Prostate gland (tissue), 2 donors: ENCODE data around the gene MCF2L2. TPM values are rescaled to one million over a fixed set of nuclear protein-coding genes. Genes with fewer than 3 reads are reported as not detected.

Experiments
- DNase-seq: peaks from one replicate; pipeline ENCODE4 v3.0.0-alpha.2; 2019; ENCODE audit warnings: low spot score
- H3K27ac ChIP-seq, 2 donors: fragments of 200-600 bp; sonication (generic); 2 replicates each; pipeline ENCODE4 v1.5.1; 2017 to 2019
- H3K27me3 ChIP-seq: fragments of 200-600 bp; sonication (generic); replicated peaks from 2 replicates; pipeline ENCODE4 v1.5.1; 2019; ENCODE audit not compliant: insufficient read depth
- H3K36me3 ChIP-seq, 2 donors: fragments of 200-600 bp; sonication (generic); 1 replicate in 1 of 2; 2 replicates in 1 of 2; pipeline versions ENCODE4 v1.5.1 to v1.8.1; 2017 to 2019
- H3K4me1 ChIP-seq: fragments of 200-600 bp; sonication (generic); replicated peaks from 2 replicates; pipeline ENCODE4 v1.5.1; 2019
- H3K4me3 ChIP-seq, 2 donors: fragments of 200-600 bp; sonication (generic); 2 replicates each; pipeline ENCODE4 v1.5.1; 2017 to 2019
- H3K9me3 ChIP-seq: fragments of 200-600 bp; sonication (generic); 2 replicates; pipeline ENCODE4 v1.5.1; 2017
- CTCF ChIP-seq, 4 experiments: fragments of 200-600 bp in 2 of 4; fragments of 450-650 bp in 2 of 4; sonication (generic) in 2 of 4; IDR thresholded peaks; 1 replicate in 3 of 4; 2 replicates in 1 of 4; pipeline ENCODE4 v1.5.1; 2016 to 2019; ENCODE audit warnings: antibody characterized with exemption in 4 of 4, mild to moderate bottlenecking in 2 of 4, moderate library complexity in 2 of 4
- POLR2A ChIP-seq: fragments of 450-650 bp; IDR thresholded peaks from one replicate; pipeline ENCODE4 v1.6.1; 2016; ENCODE audit warnings: antibody characterized with exemption, mild to moderate bottlenecking
- POLR2AphosphoS5 ChIP-seq: sonication (generic); formaldehyde crosslinking; IDR thresholded peaks from one replicate; pipeline ENCODE4 v1.6.1; 2017; ENCODE audit warnings: antibody characterized with exemption
- WGBS: methylation state at CpG from one replicate; pipeline ENCODE4 v1.1.5; 2018; 5-methylcytosine and 5-hydroxymethylcytosine counted together
- intact Hi-C: fragments of 100-400 bp; cut with DNase I; formaldehyde crosslinking; loops from one replicate; pipeline ENCODE4 v1.14.2; 2022
- total RNA-seq, 2 donors: library from RNA; depleted of rRNA; stranded (reverse); fragments of >200 nt; gene quantifications; one replicate each; pipeline ENCODE4 v1.1.0, GENCODE V29; 2016

MCF2L2 gene
- total RNA-seq, 2 donors from 2014 or later: 0.41 to 4.0 TPM

GRCh38 chr3:183182732-183183610 is 245.4 kb downstream of the MCF2L2 start:
- intact Hi-C loops: loop anchor here (10.0 kb wide), 1 partner anchor 58 kb away; no protein-coding TSS in a partner anchor

GRCh38 chr3:183182073-183182472 is 246.3 kb downstream of the MCF2L2 start:
- WGBS: 72% methylated on average over 7 of the region's 7 CpGs
- H3K9me3 ChIP-seq: no peaks in the 10 kb centered on the region
- intact Hi-C loops: loop anchor here (10.0 kb wide), 1 partner anchor 57 kb away; no protein-coding TSS in a partner anchor
- TF ChIP-seq POLR2A (no peak), CTCF (IDR thresholded peaks at IDR 0.05) (no peak), POLR2AphosphoS5 (no peak)
- no peaks in the 10 kb centered on the region for H3K36me3 ChIP-seq
- H3K27ac ChIP-seq: no peak overlapping the region
- H3K27me3 ChIP-seq: no peaks in the 10 kb centered on the region
- H3K4me3 ChIP-seq: no peak overlapping the region
- no peak for DNase-seq
- no peaks in the 10 kb centered on the region for H3K4me1 ChIP-seq

More at GRCh38 chr3:183182732-183183610, 245.4 kb downstream of the MCF2L2 start:
- WGBS: 50% methylated on average over 5 of the region's 5 CpGs
- H3K4me3 ChIP-seq: no peak overlapping the region
- H3K4me1 ChIP-seq: no peaks in the 10 kb centered on the region
- peak; percentile 25 for DNase-seq
- H3K36me3 ChIP-seq: no peaks in the 10 kb centered on the region
- no peaks in the 10 kb centered on the region for H3K9me3 ChIP-seq
- H3K27me3 ChIP-seq: no peaks in the 10 kb centered on the region
- H3K27ac ChIP-seq: no peak overlapping the region
- TF ChIP-seq POLR2AphosphoS5 (peak; percentile 41), CTCF (IDR thresholded peaks at IDR 0.05) (no peak)

- Histone ChIP-seq H3K4me1 (no peaks in the 10 kb centered on the region), H3K4me3 (no peak overlapping the region), H3K27ac (no peak overlapping the region), H3K36me3 (no peaks in the 10 kb centered on the region), H3K9me3 (no peaks in the 10 kb centered on the region), H3K27me3 (no peaks in the 10 kb centered on the region)
- TF ChIP-seq POLR2A: no peak
- intact Hi-C loops: loop anchor here (10.0 kb wide), 1 partner anchor 57 kb away; no protein-coding TSS in a partner anchor
- no peak for DNase-seq
- WGBS: 99% methylated on average over 5 of the region's 5 CpGs
Measured at GRCh38 chr3:183181606-183182005, 246.8 kb downstream of the MCF2L2 start.

- WGBS: 94% methylated on average over 11 of the region's 11 CpGs
- TF ChIP-seq POLR2AphosphoS5 (no peak), POLR2A (no peak), CTCF (IDR thresholded peaks at IDR 0.05) (no peak)
- Histone ChIP-seq H3K27ac (no peak overlapping the region), H3K4me3 (no peak overlapping the region), H3K27me3 (no peaks in the 10 kb centered on the region), H3K4me1 (no peaks in the 10 kb centered on the region), H3K9me3 (no peaks in the 10 kb centered on the region), H3K36me3 (no peaks in the 10 kb centered on the region)
- DNase-seq: no peak
- intact Hi-C loops: loop anchor here (10.0 kb wide), 1 partner anchor 56 kb away; no protein-coding TSS in a partner anchor
Measured at GRCh38 chr3:183180784-183181295, 247.6 kb downstream of the MCF2L2 start.

- no peak overlapping the region for H3K27ac ChIP-seq
- WGBS: 43% methylated on average over 12 of the region's 12 CpGs
- no peak overlapping the region for H3K4me3 ChIP-seq
- no peaks in the 10 kb centered on the region for H3K9me3 ChIP-seq
- intact Hi-C loops: loop anchor here (10.0 kb wide), 1 partner anchor 55 kb away; no protein-coding TSS in a partner anchor
- DNase-seq: no peak
- no peaks in the 10 kb centered on the region for H3K4me1 ChIP-seq
- TF ChIP-seq CTCF (IDR thresholded peaks at IDR 0.05): no peak
- TF ChIP-seq POLR2AphosphoS5: no peak
- TF ChIP-seq POLR2A: no peak
- H3K36me3 ChIP-seq: no peaks in the 10 kb centered on the region
- no peaks in the 10 kb centered on the region for H3K27me3 ChIP-seq
Measured at GRCh38 chr3:183180110-183180783, 248.2 kb downstream of the MCF2L2 start.
